HCT116 (cell line): ENCODE results near the gene H19. TPM values are rescaled to one million over a fixed set of nuclear protein-coding genes. Genes with fewer than 3 reads are reported as not detected.

Experiments used
- ATAC-seq: fragments of 200-7000 bp; cut with Tn5 transposase; 2 replicates; pipeline ENCODE4 v1.9.1; 2020; ENCODE audit warnings: mild to moderate bottlenecking, moderate library complexity
- BruUV-seq: library from RNA; stranded (reverse); fragments of 400-500 nt; replicated peaks from 2 replicates; lab custom pipeline; 2021; lab: Mats Ljungman, UMichigan
- CTCF ChIA-PET: fragments of 300-600 bp; sonication (Branson Sonifier 250); formaldehyde crosslinking; loops from one replicate; lab custom pipeline; 2021; ENCODE audit warnings: antibody characterized with exemption; lab: Charles Lee
- POLR2A ChIA-PET: fragments of 300-600, 350-600 bp; sonication (Branson Sonifier 250); formaldehyde crosslinking; loops from one replicate; lab custom pipeline; 2021; ENCODE audit warnings: antibody characterized with exemption; lab: Charles Lee
- RAD21 ChIA-PET, 2 experiments: fragments of 300-600 bp; sonication (Branson Sonifier 250); formaldehyde crosslinking; loops; one replicate each; lab custom pipeline; 2023; ENCODE audit warnings: low total read pairs in 2 of 2; ENCODE audit not compliant: uncharacterized antibody in 2 of 2, unreplicated experiment in 2 of 2, low non-redundant PET in 1 of 2; lab: Charles Lee
- DNase-seq: peaks from one replicate; pipeline ENCODE4 v3.0.0-alpha.2; 2010; ENCODE audit warnings: low read depth, low spot score
- H2AFZ ChIP-seq: fragments of 200-600 bp; shearing (Covaris generic), sonication (generic); 2 replicates; pipeline ENCODE4 v1.6.1; 2017; ENCODE audit warnings: low read depth, mixed run types, mixed read lengths, antibody characterized with exemption, low read length; ENCODE audit not compliant: poor library complexity, severe bottlenecking
- H3K27ac ChIP-seq: 2 replicates; pipeline ENCODE4 v1.5.1; 2012; ENCODE audit warnings: low read depth, low read length
- H3K27me3 ChIP-seq: fragments of 200-600 bp; sonication (generic); 2 replicates; pipeline ENCODE4 v1.6.1; 2016; ENCODE audit warnings: mixed run types, low read length, mixed read lengths; ENCODE audit not compliant: insufficient read depth
- H3K36me3 ChIP-seq, 2 experiments: fragments of 200-500 bp in 1 of 2; fragments of 200-600 bp in 1 of 2; sonication (Bioruptor generic) in 1 of 2; sonication (generic) in 1 of 2; 2 replicates each; pipeline versions ENCODE4 v1.5.1 to v1.6.1; 2014 to 2016; ENCODE audit warnings: low read length in 2 of 2, inconsistent platforms in 1 of 2, mixed read lengths in 1 of 2, mixed run types in 1 of 2; ENCODE audit not compliant: insufficient read depth in 2 of 2, control insufficient read depth in 1 of 2
- H3K4me1 ChIP-seq, 2 experiments: fragments of 200-600 bp in 1 of 2; sonication (generic) in 1 of 2; 2 replicates each; pipeline versions ENCODE4 v1.5.1 to v1.6.1; 2012 to 2017; ENCODE audit warnings: low read length in 2 of 2, inconsistent platforms in 1 of 2, mild to moderate bottlenecking in 1 of 2, mixed read lengths in 1 of 2, mixed run types in 1 of 2, moderate library complexity in 1 of 2; ENCODE audit not compliant: insufficient read depth in 2 of 2, control insufficient read depth in 1 of 2
- H3K4me2 ChIP-seq: fragments of 200-600 bp; sonication (generic); 2 replicates; pipeline ENCODE4 v1.6.1; 2017; ENCODE audit warnings: mixed run types, low read length, mixed read lengths
- H3K4me3 ChIP-seq, 2 experiments: fragments of 200-600 bp in 1 of 2; sonication (generic) in 1 of 2; replicated peaks in 1 of 2; 2 replicates each; pipeline ENCODE4 v1.5.1; 2011 to 2016; ENCODE audit warnings: low read length in 2 of 2, control low read depth in 1 of 2, low read depth in 1 of 2, mild to moderate bottlenecking in 1 of 2, mixed read lengths in 1 of 2, mixed run types in 1 of 2
- H3K79me2 ChIP-seq: fragments of 200-600 bp; sonication (generic); 2 replicates; pipeline ENCODE4 v1.6.1; 2017; ENCODE audit warnings: mild to moderate bottlenecking, mixed run types, low read length, moderate library complexity, mixed read lengths; ENCODE audit not compliant: insufficient read depth
- H3K9ac ChIP-seq: fragments of 200-600 bp; sonication (generic); 2 replicates; pipeline ENCODE4 v1.6.1; 2016; ENCODE audit warnings: low read length, mixed read lengths
- H3K9me2 ChIP-seq: fragments of 200-600 bp; sonication (generic), shearing (Covaris generic); 2 replicates; pipeline ENCODE4 v1.6.1; 2017; ENCODE audit warnings: mixed run types, mild to moderate bottlenecking, moderate library complexity; ENCODE audit not compliant: insufficient read depth
- H3K9me3 ChIP-seq, 2 experiments: fragments of 200-500 bp in 1 of 2; fragments of 200-600 bp in 1 of 2; sonication (Bioruptor generic) in 1 of 2; sonication (generic) in 1 of 2; 2 replicates each; pipeline ENCODE4 v1.6.1; 2014 to 2017; ENCODE audit warnings: low read length in 2 of 2, mixed read lengths in 2 of 2, inconsistent platforms in 1 of 2, low read depth in 1 of 2, mild to moderate bottlenecking in 1 of 2, mixed run types in 1 of 2, moderate library complexity in 1 of 2; ENCODE audit not compliant: control insufficient read depth in 1 of 2, insufficient read depth in 1 of 2
- H4K20me1 ChIP-seq: fragments of 200-600 bp; sonication (generic), shearing (Covaris generic); 2 replicates; pipeline ENCODE4 v1.6.1; 2017; ENCODE audit warnings: mixed run types, mild to moderate bottlenecking, moderate library complexity; ENCODE audit not compliant: insufficient read depth
- ELF1 ChIP-seq: IDR thresholded peaks from 2 replicates; pipeline ENCODE4 v1.6.1; 2012; ENCODE audit warnings: low read depth, borderline replicate concordance
- EZH2phosphoT487 ChIP-seq: fragments of 200-600 bp; IDR thresholded peaks from 2 replicates; pipeline ENCODE4 v1.6.1; 2018; ENCODE audit warnings: antibody characterized with exemption, borderline replicate concordance
- MAX ChIP-seq: IDR thresholded peaks from 2 replicates; pipeline ENCODE4 v1.6.1; 2012
- POLR2A ChIP-seq: IDR thresholded peaks from 2 replicates; pipeline ENCODE4 v1.7.0; 2011; ENCODE audit warnings: borderline replicate concordance; ENCODE audit not compliant: insufficient read depth, insufficient read length; ENCODE audit errors: extremely low read depth
- REST ChIP-seq: IDR thresholded peaks from 2 replicates; pipeline ENCODE4 v1.6.1; 2012; ENCODE audit warnings: low read depth
- TCF7L2 ChIP-seq: IDR thresholded peaks from 2 replicates; pipeline ENCODE4 v1.7.0; 2011; ENCODE audit warnings: borderline replicate concordance, inconsistent platforms; ENCODE audit not compliant: insufficient read depth, insufficient read length; ENCODE audit errors: extremely low read depth
- ZFX ChIP-seq: fragments of 450-650 bp; IDR thresholded peaks from 2 replicates; pipeline ENCODE4 v1.6.1; 2017
- ZNF274 ChIP-seq: fragments of 200-500 bp; sonication (Bioruptor generic); IDR thresholded peaks from 2 replicates; pipeline ENCODE4 v1.6.1; 2014; ENCODE audit warnings: mild to moderate bottlenecking, low read depth, low read length, inconsistent platforms
- intact Hi-C: fragments of 100-400 bp; cut with micrococcal nuclease; formaldehyde crosslinking; loops from 2 replicates; pipeline ENCODE4 v1.10.0; 2022
- total RNA-seq: library from RNA; stranded (reverse); gene quantifications from one replicate; pipeline ENCODE4 v1.2.1, GENCODE V29; 2021; ENCODE audit not compliant: unreplicated experiment

The H19 gene
- total RNA-seq, 1 experiment from 2014 or later: 10.5 TPM

GRCh38 chr11:2002042-2002776 is 4.6 kb upstream of the H19 start:
- H3K4me3 ChIP-seq: no peak overlapping the region
- CTCF ChIA-PET: interaction anchor here (0.9 to 2.4 kb wide), 7 partner anchors 54 to 349 kb away, joined by 3 to 26 read pairs (median 12); no protein-coding TSS in a partner anchor
- H3K27me3 ChIP-seq: no peaks in the 10 kb centered on the region
- H2AFZ ChIP-seq: no peak overlapping the region
- no peaks in the 10 kb centered on the region for H4K20me1 ChIP-seq
- no peaks in the 10 kb centered on the region for H3K4me1 ChIP-seq
- no peak for ATAC-seq
- intact Hi-C loops: no loop called here
- TF ChIP-seq ELF1 (no peak), POLR2A (no peak), EZH2phosphoT487 (no peak), MAX (no peak), REST (no peak), ZFX (no peak), TCF7L2 (no peak), ZNF274 (no peak)
- TF ChIP-seq, all 23 proteins: peak for 0
- H3K9me3 ChIP-seq: no peaks in the 10 kb centered on the region
- no peak overlapping the region for H3K4me2 ChIP-seq
- H3K9ac ChIP-seq: no peak overlapping the region
- DNase-seq: no peak
- H3K36me3 ChIP-seq: no peaks in the 10 kb centered on the region
- no peaks in the 10 kb centered on the region for H3K9me2 ChIP-seq
- H3K79me2 ChIP-seq: no peaks in the 10 kb centered on the region
- RAD21 ChIA-PET: interaction anchor here in 1 of 2 experiments (0.7 kb wide), 1 partner anchor 169 kb away, joined by 3 read pairs; no protein-coding TSS in a partner anchor
- POLR2A ChIA-PET: no interaction called here
- H3K27ac ChIP-seq: no peak overlapping the region
- no TSS peak for BruUV-seq
